ENCODE data around the gene ZNF582. TPM values are rescaled to one million over a fixed set of nuclear protein-coding genes. Genes with fewer than 3 reads are reported as not detected.

The ZNF582 gene
- total RNA-seq = 1 to 10 TPM in 2 of 4 donors, under 1 TPM in 2; 0.22 to 1.9 (median 0.83) TPM

DNA sequence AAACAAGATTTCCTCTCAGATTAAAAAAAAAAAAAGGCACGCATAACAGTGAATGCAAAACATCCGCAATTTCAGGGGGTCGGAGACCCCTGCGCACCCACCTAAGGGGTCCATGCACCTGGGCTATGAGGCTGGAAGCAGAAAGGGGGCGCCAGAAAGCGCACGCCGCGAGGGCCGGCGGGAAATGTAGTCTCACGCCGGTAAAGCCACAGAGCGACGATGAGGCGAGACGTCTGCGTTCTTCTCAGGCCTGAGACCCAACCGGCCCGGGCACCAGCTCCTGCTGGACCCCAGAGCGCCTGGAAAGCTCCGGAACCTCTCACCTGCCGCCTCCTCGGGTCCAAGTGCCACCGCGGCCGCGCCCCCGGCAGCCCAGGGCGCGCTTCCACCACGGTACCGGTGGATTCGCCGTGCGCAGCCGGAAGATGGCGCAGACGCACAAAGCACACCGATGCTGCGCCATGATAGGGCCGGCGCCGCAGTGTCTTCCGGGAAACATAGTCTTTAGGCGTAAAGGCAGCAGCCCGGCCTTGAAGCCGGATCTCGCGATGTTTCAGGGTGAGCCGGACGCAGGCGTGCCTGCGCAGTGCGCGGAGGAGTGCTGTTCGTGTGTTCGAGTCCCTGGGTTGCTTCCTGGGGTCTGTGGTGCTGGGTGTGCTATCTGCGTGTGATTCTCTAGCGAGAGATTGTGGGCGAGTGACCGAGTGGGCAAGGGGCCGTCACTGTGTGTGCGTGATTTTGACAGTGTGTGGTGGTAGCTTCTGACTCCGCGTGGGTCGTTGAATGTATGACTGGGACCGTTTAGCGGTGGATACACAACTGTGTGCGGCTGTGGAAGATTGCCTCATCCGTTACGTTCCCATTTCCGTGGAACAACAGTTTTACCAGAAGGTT is at the start of gene ZNF582:
TSS of gene ZNF582 (minus strand) at position 416 of the 894 bp plus-strand sequence. CDS start 1,782 bp downstream, outside the sequence.
- ATAC-seq (peak; percentile 95 to 96), DNase-seq (peak; percentile 81 to 87)
- TF ChIP-seq POLR2A (IDR thresholded peaks at IDR 0.05) = peak in 1 of 2 donors; percentile 25
- TF ChIP-seq, protein P1, sequence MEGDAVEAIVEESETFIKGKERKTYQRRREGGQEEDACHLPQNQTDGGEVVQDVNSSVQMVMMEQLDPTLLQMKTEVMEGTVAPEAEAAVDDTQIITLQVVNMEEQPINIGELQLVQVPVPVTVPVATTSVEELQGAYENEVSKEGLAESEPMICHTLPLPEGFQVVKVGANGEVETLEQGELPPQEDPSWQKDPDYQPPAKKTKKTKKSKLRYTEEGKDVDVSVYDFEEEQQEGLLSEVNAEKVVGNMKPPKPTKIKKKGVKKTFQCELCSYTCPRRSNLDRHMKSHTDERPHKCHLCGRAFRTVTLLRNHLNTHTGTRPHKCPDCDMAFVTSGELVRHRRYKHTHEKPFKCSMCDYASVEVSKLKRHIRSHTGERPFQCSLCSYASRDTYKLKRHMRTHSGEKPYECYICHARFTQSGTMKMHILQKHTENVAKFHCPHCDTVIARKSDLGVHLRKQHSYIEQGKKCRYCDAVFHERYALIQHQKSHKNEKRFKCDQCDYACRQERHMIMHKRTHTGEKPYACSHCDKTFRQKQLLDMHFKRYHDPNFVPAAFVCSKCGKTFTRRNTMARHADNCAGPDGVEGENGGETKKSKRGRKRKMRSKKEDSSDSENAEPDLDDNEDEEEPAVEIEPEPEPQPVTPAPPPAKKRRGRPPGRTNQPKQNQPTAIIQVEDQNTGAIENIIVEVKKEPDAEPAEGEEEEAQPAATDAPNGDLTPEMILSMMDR (IDR thresholded peaks at IDR 0.05 in 4 of 5, conservative IDR thresholded peaks at IDR 0.05 in 1 of 5) = peak in 4 of 5 experiments; percentile 17 to 71 (median 56)
- Histone ChIP-seq H3K36me3 (peaks cover 0 to 45% of the 10 kb centered on the region in 2 donors), H3K9me3 (peaks cover 0 to 11% (median 0%) of the 10 kb centered on the region in 3 donors), H3K4me1 (no peaks in the 10 kb centered on the region), H3K27ac (peak within 1 kb of the TSS; percentile 76 to 88 (median 85)), H3K4me3 (peak within 1 kb of the TSS; percentile 68 to 83 (median 74)), H3K27me3 (no peaks in the 10 kb centered on the region)
- in situ Hi-C loops (cut with MboI; ENCODE audit: low sequenced_read_pairs in 4 of 4) = no loop called here
- intact Hi-C loops (cut with DNase I; ENCODE audit: low total_unique reads) = loop anchor here (1.0 to 10.0 kb wide), 6 partner anchors 10 to 1704 kb away; partner anchors contain the start of genes ZNF71 and ZSCAN18

DNA sequence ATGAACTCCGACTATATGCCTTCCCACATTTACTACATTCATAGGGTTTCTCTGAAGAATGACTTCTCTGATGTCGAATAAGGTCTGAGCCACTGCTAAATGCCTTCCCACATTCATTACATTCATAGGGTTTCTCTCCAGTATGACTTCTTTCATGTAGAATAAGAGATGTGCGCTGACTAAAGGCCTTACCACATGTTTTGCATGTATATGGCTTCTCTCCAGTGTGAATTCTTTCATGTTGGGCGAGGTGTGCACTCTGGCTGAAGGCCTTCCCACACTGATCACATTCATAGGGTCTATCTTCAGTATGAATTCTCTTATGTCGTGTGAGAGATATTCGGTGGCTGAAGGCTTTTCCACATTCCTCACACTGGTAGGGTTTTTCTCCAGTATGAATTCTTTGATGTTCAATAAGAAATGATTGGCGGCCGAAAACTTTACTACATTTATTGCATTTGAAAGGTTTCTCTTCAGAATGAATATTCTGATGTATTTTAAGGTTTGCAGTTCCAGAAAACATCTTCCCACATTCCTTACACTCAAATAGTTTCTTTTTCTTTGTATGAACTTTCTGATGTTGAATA is 48.0 kb upstream of the ZNF582 start:
- no peak for ATAC-seq
- peaks cover 0 to 75% (median 14%) of the 10 kb centered on the region in 3 donors for H3K9me3 ChIP-seq
- peaks cover 3 to 60% of the 10 kb centered on the region in 2 donors for H3K36me3 ChIP-seq
- H3K27me3 ChIP-seq = no peaks in the 10 kb centered on the region
- intact Hi-C loops (cut with DNase I; ENCODE audit: low total_unique reads) (no loop called here), in situ Hi-C loops (cut with MboI; ENCODE audit: low sequenced_read_pairs in 4 of 4) (no loop called here)
- peak overlapping the region in 1 of 4 donors; percentile 21 for H3K4me3 ChIP-seq
- no peak for DNase-seq
- TF ChIP-seq POLR2A (IDR thresholded peaks at IDR 0.05) = no peak
- TF ChIP-seq, protein P1 (IDR thresholded peaks at IDR 0.05 in 4 of 5, conservative IDR thresholded peaks at IDR 0.05 in 1 of 5) = no peak
- no peaks in the 10 kb centered on the region for H3K4me1 ChIP-seq
- H3K27ac ChIP-seq = no peak overlapping the region

DNA sequence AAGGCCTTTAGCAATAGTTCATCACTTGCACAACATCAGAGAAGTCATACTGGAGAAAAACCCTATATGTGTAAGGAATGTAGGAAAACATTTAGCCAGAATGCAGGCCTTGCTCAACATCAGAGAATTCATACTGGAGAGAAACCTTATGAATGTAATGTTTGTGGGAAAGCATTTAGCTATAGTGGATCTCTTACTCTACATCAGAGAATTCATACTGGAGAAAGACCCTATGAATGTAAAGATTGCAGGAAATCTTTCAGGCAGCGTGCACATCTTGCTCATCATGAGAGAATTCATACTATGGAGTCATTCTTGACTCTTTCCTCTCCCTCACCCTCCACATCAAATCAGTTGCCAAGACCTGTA is 30.6 kb upstream of the ZNF582 start:
- in situ Hi-C loops (cut with MboI; ENCODE audit: low sequenced_read_pairs in 4 of 4) = no loop called here
- intact Hi-C loops (cut with DNase I; ENCODE audit: low total_unique reads) = no loop called here
- ATAC-seq = no peak

DNA sequence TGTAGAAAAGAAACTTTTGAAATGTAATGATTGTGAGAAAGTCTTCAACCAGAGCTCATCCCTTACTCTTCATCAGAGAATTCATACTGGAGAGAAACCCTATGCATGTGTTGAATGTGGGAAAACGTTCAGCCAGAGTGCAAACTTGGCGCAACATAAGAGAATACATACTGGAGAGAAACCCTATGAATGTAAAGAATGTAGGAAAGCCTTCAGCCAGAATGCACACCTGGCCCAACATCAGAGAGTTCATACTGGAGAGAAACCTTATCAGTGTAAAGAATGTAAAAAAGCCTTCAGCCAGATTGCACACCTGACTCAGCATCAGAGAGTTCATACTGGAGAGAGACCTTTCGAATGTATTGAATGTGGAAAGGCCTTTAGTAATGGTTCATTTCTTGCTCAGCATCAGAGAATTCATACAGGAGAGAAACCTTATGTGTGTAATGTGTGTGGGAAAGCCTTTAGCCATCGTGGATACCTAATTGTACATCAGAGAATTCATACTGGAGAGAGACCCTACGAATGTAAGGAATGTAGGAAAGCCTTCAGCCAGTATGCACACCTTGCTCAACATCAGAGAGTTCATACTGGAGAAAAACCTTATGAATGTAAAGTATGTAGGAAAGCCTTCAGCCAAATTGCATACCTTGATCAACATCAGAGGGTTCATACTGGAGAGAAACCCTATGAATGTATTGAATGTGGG is 30.1 kb upstream of the ZNF582 start:
- H3K27ac ChIP-seq = no peak overlapping the region
- DNase-seq = no peak
- H3K36me3 ChIP-seq = peaks cover 9 to 73% of the 10 kb centered on the region in 2 donors
- intact Hi-C loops (cut with DNase I; ENCODE audit: low total_unique reads) = no loop called here
- peak overlapping the region in 1 of 4 donors; percentile 21 for H3K4me3 ChIP-seq
- TF ChIP-seq POLR2A (IDR thresholded peaks at IDR 0.05) = no peak
- TF ChIP-seq, protein P1 (IDR thresholded peaks at IDR 0.05 in 4 of 5, conservative IDR thresholded peaks at IDR 0.05 in 1 of 5) = no peak
- no peaks in the 10 kb centered on the region for H3K27me3 ChIP-seq
- H3K9me3 ChIP-seq = peaks cover 43 to 92% (median 75%) of the 10 kb centered on the region in 3 donors
- ATAC-seq = no peak
- no peaks in the 10 kb centered on the region for H3K4me1 ChIP-seq
- in situ Hi-C loops (cut with MboI; ENCODE audit: low sequenced_read_pairs in 4 of 4) = no loop called here

More for the DNA sequence above, 30.6 kb upstream of the ZNF582 start:
- Histone ChIP-seq H3K27me3 (no peaks in the 10 kb centered on the region), H3K9me3 (peaks cover 43 to 94% (median 74%) of the 10 kb centered on the region in 3 donors), H3K27ac (no peak overlapping the region), H3K4me3 (peak overlapping the region in 1 of 4 donors; percentile 34), H3K36me3 (peaks cover 9 to 67% of the 10 kb centered on the region in 2 donors), H3K4me1 (no peaks in the 10 kb centered on the region)
- DNase-seq = no peak
- no peak for TF ChIP-seq POLR2A (IDR thresholded peaks at IDR 0.05)
- TF ChIP-seq, protein P1 (IDR thresholded peaks at IDR 0.05 in 4 of 5, conservative IDR thresholded peaks at IDR 0.05 in 1 of 5) = no peak

Data from gastrocnemius medialis (tissue), 4 donors.